Mammary epithelial cell (primary cell): ENCODE measurements around the gene LMAN1L.

Source experiments
- EZH2 ChIP-seq: IDR thresholded peaks from 2 replicates; pipeline ENCODE4 v1.6.1; 2012; ENCODE audit warnings: low read length, inconsistent platforms, borderline replicate concordance
- TF ChIP-seq, protein P1 (sequence below), 2 donors: IDR thresholded peaks in 1 of 2; conservative IDR thresholded peaks in 1 of 2; 2 replicates each; pipeline ENCODE4 v1.5.1; 2011 to 2012; ENCODE audit warnings: inconsistent platforms in 2 of 2, low read length in 2 of 2, mild to moderate bottlenecking in 2 of 2, control low read depth in 1 of 2, low read depth in 1 of 2; ENCODE audit not compliant: insufficient read depth in 1 of 2; ENCODE audit errors: extremely low read depth in 1 of 2

DNA sequence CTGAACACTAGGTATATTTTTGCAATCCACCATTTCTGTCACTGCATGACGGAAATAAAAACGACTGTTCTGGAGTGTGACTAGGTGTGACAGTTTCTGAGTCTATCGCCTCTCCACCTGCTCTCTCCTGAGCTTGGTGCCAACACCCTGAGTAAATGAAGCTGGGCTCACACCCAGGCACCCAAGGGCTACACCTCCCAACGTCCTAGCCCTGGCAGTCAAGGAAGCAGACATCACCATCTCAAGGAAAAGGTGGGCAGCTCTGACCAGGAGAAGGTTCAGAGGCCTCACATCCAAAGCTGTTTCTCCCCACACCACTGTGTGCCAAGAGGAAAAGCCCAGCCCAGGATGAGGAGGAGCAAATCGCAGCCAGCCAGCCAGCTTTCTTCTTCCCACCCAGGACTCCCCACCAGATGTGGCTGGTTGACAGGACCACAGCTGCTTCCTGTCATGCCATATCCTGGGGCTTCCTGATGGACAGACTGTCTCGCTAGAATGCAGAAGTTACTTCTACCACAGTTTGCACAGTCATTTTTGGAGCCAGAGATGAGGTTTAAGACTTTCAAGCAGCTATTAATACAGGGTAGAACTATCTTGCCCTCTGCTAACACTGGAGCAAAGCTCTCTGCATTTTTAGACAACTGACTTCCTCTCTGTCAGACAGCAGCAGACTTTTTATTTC is 57.2 kb downstream of the LMAN1L start:
- TF ChIP-seq, protein P1, sequence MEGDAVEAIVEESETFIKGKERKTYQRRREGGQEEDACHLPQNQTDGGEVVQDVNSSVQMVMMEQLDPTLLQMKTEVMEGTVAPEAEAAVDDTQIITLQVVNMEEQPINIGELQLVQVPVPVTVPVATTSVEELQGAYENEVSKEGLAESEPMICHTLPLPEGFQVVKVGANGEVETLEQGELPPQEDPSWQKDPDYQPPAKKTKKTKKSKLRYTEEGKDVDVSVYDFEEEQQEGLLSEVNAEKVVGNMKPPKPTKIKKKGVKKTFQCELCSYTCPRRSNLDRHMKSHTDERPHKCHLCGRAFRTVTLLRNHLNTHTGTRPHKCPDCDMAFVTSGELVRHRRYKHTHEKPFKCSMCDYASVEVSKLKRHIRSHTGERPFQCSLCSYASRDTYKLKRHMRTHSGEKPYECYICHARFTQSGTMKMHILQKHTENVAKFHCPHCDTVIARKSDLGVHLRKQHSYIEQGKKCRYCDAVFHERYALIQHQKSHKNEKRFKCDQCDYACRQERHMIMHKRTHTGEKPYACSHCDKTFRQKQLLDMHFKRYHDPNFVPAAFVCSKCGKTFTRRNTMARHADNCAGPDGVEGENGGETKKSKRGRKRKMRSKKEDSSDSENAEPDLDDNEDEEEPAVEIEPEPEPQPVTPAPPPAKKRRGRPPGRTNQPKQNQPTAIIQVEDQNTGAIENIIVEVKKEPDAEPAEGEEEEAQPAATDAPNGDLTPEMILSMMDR (conservative IDR thresholded peaks at IDR 0.05 in 1 of 2, IDR thresholded peaks at IDR 0.05 in 1 of 2; ENCODE audit: extremely low read depth in 1 of 2, insufficient read depth in 1 of 2, low read depth in 1 of 2, low read length in 2 of 2): no peak
- no peak for TF ChIP-seq EZH2
